TTC549 (cell line): ENCODE results near the gene IGSF8.

ENCODE experiments used
- FAIRE-seq: peaks from 2 replicates; lab custom pipeline; 2012; peaks lifted over from hg19 to GRCh38; lab: Jason Lieb, UNC

IGSF8 gene

DNA sequence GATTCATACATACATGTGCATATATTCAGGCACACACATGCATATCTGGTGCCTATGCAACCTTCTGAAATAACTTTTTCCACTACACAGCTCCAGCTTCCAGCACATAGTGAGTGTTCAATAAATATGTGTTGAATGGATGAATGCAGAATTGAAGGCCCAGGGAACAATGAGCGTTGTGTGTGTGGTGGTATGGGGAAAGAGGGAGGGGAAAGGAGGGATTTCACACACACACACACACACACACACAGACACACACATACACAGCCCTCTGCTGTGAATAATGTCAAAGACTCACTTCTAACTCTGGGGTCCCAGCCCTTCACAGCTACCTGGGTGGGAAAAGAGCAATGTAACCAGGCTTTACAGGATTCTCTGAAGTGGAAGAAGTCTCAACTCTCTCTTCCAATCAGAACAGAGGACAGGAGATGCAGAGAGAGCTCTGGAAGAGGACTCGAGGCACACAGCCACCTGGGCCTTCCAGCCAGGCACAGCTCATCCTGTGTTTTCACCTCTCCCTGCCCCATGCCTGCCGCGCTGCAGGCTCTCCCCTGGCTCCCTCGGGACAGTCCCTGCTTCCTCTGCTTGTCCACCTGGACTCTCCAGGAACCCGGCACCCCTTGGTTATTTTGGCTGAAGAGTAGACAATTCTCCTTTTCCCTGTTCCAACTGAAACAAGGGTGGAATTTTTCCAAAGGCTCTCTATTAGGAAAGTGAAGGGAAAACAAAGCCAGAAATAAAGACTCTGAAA is 5.4 kb upstream of the IGSF8 start:
- FAIRE-seq, result no peak

- FAIRE-seq, result no peak
Observed at GRCh38 chr1:160101717-160102522, 3.5 kb upstream of the IGSF8 start.

DNA sequence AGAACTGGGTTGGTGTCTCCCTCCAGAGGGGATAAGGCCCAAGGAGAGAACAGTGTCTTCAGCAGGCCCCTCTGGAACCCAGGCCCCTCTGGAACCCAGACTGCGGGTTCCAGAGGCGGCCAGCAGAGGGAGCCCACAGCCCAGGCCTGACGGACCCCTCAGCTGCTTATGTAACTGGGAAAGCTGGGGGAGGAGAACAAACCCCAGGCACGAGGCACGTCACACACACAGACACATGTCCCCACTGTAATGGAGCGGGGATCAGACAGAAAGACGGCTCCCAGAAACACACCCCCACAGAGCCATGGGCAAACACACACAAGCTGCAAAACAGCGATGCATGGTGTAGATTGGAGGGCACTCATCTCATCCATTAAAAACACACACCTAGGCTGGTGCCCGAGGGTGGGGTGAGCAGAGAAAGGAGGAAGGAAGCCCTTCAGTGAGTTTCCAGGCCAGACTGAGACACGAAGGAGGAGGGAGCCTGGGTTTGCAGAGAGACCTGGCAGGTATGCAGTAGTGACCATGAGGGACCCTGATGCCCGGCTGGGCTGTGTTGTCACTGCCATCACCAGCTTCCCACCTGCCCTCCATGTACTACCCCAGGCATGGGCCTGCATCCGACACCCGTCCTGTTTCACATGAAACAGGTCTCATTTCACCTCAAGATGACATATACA is 2.8 kb upstream of the IGSF8 start:
- FAIRE-seq, result peak; percentile 74

GRCh38 chr1:160099716-160100375 is 1.4 kb upstream of the IGSF8 start:
- no peak for FAIRE-seq

GRCh38 chr1:160098852-160099561 is 588 bp upstream of the IGSF8 start:
- FAIRE-seq, result no peak

DNA sequence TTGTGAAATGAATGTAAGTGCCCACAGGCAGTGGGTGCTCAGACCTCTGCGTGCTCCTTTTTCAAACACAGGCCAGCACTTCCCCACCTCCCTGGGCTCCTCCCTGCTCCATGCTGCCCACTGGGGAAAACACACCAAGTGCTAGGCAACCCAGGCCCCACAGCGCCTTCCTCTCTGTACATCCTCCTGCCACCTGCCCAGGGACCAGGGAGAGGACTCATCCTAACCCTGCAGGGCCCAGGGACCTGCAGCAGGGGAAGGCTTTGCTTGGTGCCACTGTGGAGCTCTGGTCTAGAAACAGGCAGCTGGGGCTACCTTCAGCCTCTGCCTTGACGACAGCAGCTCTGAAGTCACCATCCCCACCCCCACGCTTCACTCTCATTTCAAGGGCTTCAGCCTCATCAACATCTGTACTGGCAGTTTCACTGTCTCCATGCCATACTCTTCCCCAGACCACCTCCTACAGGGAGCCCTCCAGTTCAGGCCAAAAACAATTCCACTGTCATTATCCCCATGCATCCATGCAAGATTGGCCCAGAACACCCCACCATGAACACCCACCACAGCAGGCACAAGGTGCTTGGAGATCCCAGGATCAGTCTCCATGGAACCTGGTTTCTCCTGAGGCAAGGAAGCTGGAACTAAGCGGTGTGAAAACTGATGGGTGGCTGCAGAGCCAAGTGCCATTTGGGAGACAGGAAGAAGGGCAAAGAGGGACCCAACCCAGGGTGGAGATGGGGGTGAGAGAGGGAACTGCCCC is 1.1 kb downstream of the IGSF8 start:
- FAIRE-seq, result no peak

- FAIRE-seq, result no peak
Observed at GRCh38 chr1:160096274-160097116, 1.9 kb downstream of the IGSF8 start.

DNA sequence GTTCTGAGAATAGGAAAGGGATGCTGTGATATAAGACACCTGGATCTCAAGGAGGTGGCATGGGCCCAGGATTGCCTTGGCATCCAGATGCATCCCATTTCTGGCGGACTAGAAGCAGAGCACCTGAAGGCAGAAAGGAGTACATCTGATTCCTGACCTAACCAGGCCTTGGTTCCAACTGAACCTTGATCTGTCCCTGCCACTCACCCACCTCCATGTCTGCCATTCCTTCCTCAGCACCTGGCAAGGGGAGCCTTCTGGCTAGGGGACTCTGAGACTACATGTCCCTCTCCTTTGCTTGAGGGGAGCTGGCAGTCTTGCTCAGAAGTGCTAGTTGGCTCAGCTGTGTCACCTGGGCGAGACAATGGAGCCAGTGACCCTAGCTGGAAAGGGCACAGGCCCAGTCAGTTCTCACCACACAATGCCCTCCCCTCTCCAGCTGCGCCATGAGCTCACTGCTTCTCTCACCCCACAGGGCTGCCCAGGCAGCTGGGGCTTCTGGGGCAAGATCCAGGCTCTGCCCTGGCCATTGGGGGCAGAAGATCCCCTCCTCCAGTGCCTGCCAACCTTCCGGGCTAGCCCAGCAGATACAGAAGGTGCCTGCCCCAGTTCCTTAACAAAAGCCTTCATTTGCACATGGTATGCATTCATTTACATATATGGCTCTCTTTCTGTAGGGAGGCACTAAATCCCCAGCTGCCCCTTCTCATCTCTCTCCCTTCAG is 2.9 kb downstream of the IGSF8 start:
- no peak for FAIRE-seq

DNA sequence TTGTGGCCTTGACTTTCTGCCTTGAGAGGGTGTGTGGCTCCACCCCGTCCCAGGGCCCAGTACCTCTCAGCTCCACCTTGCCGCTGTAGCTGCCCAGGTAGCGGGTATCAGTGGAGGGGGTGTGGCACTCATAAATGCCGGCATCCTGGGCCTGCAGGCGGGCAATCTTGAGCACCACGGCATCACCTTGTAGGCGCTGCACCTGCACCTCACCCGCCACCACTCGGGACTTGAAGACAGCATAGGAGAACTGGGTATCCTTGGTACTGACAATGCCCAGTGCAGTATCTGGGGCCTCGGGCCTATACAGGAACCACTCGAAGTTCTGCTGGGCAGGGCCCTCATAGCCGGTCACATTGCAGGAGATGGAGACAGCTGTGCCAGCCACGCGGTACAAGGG is 3.6 kb downstream of the IGSF8 start:
- FAIRE-seq, result no peak

DNA sequence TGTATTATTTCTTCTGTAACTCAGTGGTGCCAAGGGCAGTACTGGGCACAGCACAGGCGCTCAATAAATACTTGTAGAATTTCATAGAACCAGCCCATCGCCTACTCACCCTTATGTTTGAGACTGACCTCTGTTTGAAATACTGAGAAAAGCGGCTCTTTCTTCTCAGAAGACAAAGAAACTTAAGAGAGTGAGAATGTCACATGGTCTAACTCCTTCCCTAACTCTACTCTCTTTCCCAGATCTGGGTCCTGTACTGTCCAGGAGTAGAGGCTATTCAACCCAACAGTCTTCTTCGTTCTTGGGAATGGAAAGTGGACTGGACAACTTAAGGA is 4.2 kb downstream of the IGSF8 start:
- FAIRE-seq, result no peak

- no peak for FAIRE-seq
Observed at GRCh38 chr1:160093624-160094290, 4.7 kb downstream of the IGSF8 start.

GRCh38 chr1:160093069-160093395 is 5.4 kb downstream of the IGSF8 start:
- no peak for FAIRE-seq

DNA sequence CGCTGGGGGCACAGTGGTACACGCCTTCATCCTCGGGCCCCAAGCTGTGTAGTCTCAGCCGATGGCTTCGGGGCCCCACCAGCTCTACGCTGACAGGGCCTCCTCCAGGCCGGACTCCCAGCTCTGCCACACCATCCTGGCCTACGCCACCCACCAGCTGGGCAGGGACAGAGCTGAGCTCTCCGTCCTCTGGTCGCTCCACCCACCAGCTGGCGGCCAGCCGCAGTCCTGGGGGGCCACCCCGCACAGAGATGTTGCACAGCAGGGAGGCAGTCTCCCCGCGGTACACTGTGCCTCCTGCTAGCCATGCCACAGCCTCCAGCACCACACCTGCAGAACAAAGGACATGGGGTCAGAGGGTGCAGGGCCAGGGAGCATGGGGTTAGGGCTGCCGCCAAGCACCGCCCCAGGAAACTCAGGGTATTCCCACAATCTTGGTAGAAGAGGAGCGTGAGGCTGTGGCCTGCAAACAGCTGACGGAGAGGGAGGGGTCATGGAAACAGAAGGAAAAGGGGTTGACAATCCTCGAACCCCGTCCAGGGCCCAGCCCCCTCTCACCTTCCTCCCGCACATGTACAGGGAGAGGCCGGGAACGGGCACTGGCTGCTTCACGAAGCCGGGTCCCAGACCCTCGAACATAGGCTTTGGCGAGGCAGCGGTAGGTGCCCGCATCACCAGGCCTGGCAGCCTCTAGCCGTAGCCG is 5.9 kb downstream of the IGSF8 start:
- FAIRE-seq, result no peak

DNA sequence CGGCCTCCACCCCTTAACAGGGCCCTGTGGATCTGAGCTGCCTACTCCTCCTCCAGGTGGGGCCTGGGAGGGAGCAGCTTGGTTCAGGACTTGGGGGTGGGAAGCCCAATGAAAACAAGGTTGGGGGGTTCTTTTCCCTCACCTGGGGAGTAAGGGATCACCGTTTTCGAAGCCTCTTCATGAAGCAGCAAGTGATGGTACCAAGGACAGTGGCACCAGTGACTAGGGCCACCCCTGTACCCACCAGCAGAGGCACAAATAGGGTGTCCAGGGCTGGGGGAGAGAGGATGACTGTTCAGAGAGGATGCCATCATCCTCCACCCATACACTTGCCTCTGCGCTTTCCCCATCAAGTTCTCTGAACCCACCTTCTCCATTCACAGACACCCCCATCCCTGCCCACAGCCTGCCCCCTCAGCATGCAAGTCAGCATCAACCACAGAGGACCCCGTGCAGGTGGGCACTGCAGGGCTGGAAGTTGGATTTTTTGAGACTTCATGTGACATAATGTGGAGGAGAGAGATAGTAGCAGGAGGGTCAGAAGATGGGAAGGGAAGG is 6.7 kb downstream of the IGSF8 start:
- no peak for FAIRE-seq

- no peak for FAIRE-seq
Observed at GRCh38 chr1:160090760-160091159, 7.7 kb downstream of the IGSF8 start.

- FAIRE-seq, result no peak
Observed at GRCh38 chr1:160089883-160090282, 8.5 kb downstream of the IGSF8 start.

DNA sequence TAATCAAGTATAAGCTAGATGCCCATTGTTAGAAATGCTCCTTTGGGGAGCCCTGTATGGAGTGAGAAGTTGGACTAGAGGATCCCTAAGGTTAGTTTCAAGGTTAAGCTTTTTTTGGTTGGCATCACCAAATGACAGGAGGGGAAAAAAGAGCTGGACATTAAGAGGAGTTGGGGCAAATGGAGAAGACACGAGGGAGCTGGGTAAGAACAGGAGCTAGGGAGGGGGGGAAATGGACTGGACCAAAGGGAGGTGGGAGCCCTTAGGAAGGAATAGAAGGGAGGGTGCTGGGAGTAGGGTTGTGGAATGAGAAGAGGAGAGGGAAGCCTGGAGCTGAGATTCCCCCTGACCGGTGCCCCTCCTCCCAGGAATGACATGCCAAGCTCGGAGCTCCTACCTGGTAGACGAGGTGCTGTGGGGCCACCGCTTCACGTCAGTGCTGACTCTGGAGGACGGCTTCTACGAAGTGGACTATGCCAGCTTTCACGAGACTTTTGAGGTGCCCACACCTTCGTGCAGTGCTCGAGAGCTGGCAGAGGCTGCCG is 11.2 kb downstream of the IGSF8 start:
- FAIRE-seq, result no peak

DNA sequence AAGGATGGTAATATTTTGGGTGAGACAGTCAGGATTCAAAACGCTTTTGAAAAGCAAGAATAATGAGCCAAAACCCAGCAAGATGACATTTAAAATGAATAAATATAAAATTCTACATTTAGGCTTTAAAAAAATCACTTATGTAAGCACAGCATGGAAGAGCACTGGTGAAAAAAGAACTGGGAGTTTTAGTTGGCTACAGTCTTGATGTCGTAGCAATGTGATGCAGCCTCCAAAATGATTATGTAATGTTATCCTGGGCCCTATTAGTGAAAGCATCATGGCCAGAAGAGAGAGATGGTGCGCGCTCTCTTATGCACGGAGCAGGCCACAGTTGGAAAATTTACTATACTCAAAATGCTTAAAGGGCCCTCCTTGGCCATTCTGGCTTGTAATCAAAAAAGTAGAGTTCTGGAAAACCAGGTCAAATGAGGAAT is 11.9 kb downstream of the IGSF8 start:
- no peak for FAIRE-seq
